SK-N-SH (cell line): ENCODE measurements around the gene MRPL46.

ENCODE experiments used
- EP300 ChIP-seq, 2 experiments: IDR thresholded peaks; 2 replicates each; pipeline versions ENCODE4 v1.4.0 to v1.6.1; 2012; ENCODE audit warnings: borderline replicate concordance in 1 of 2, low read depth in 1 of 2, low read length in 1 of 2
- FOSL2 ChIP-seq: IDR thresholded peaks from 2 replicates; pipeline ENCODE4 v1.4.0; 2012; ENCODE audit warnings: low read depth, mild to moderate bottlenecking, moderate library complexity, borderline replicate concordance
- FOXM1 ChIP-seq: IDR thresholded peaks from 2 replicates; pipeline ENCODE4 v1.4.0; 2012; ENCODE audit warnings: low read depth, mild to moderate bottlenecking
- GABPA ChIP-seq: IDR thresholded peaks from 2 replicates; pipeline ENCODE4 v1.4.0; 2012; ENCODE audit warnings: low read depth, mild to moderate bottlenecking
- POLR2AphosphoS5 ChIP-seq: IDR thresholded peaks from 2 replicates; pipeline ENCODE4 v1.6.1; 2012; ENCODE audit warnings: low read depth, low read length
- RCOR1 ChIP-seq: fragments of 150-350 bp; IDR thresholded peaks from 2 replicates; pipeline ENCODE4 v1.6.1; 2017; ENCODE audit warnings: antibody characterized with exemption, low read length
- RXRA ChIP-seq: IDR thresholded peaks from 2 replicates; pipeline ENCODE4 v1.4.0; 2012; ENCODE audit warnings: low read depth, mild to moderate bottlenecking, borderline replicate concordance
- TAF1 ChIP-seq: IDR thresholded peaks from 2 replicates; pipeline ENCODE4 v1.6.1; 2012; ENCODE audit warnings: low read depth, mild to moderate bottlenecking, low read length, moderate library complexity, borderline replicate concordance
- TF ChIP-seq, protein P1 (sequence below): fragments of 200-600 bp; sonication (generic); IDR thresholded peaks from 2 replicates; pipeline ENCODE4 v1.6.1; 2017; ENCODE audit warnings: antibody characterized with exemption, mild to moderate bottlenecking, moderate library complexity
- TF ChIP-seq, protein P2 (sequence below): fragments of 150-350 bp; IDR thresholded peaks from 2 replicates; pipeline ENCODE4 v1.6.1; 2017; ENCODE audit warnings: antibody characterized with exemption, low read length, low read depth, borderline replicate concordance

DNA sequence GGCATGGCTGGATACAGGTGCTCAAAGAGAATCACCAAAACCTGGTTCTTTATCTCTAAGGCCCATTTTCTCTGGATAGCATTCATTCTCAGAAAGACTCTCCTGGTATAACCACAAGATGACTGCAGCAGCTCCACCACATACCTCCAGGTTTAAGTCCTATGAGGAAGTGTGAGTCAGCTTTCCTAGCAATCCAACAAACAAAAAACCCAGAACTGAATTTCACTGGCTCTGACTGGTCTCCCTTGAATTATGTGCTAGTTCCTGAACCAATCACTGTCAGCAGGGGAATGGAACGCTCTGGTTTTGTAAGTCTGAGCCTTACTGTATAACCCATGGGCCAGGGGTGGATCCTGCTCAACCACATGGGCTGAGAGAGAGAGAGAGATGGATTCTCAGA is 27.2 kb downstream of the MRPL46 start:
- TF ChIP-seq, protein P1, sequence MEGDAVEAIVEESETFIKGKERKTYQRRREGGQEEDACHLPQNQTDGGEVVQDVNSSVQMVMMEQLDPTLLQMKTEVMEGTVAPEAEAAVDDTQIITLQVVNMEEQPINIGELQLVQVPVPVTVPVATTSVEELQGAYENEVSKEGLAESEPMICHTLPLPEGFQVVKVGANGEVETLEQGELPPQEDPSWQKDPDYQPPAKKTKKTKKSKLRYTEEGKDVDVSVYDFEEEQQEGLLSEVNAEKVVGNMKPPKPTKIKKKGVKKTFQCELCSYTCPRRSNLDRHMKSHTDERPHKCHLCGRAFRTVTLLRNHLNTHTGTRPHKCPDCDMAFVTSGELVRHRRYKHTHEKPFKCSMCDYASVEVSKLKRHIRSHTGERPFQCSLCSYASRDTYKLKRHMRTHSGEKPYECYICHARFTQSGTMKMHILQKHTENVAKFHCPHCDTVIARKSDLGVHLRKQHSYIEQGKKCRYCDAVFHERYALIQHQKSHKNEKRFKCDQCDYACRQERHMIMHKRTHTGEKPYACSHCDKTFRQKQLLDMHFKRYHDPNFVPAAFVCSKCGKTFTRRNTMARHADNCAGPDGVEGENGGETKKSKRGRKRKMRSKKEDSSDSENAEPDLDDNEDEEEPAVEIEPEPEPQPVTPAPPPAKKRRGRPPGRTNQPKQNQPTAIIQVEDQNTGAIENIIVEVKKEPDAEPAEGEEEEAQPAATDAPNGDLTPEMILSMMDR, result no peak
- no peak for TF ChIP-seq TAF1
- no peak for TF ChIP-seq GABPA
- no peak for TF ChIP-seq FOSL2
- TF ChIP-seq, protein P2, sequence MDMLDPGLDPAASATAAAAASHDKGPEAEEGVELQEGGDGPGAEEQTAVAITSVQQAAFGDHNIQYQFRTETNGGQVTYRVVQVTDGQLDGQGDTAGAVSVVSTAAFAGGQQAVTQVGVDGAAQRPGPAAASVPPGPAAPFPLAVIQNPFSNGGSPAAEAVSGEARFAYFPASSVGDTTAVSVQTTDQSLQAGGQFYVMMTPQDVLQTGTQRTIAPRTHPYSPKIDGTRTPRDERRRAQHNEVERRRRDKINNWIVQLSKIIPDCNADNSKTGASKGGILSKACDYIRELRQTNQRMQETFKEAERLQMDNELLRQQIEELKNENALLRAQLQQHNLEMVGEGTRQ, result no peak
- TF ChIP-seq POLR2AphosphoS5, result no peak
- TF ChIP-seq FOXM1, result no peak
- TF ChIP-seq RXRA, result no peak
- no peak for TF ChIP-seq EP300 (IDR thresholded peaks at IDR 0.05; ENCODE audit: borderline replicate concordance in 1 of 2, low read depth in 1 of 2, low read length in 1 of 2)
- TF ChIP-seq RCOR1, result no peak
